Mammary microvascular endothelial cell (primary cell): Measurements from ENCODE around the gene ZNF485. TPM values are rescaled to one million over a fixed set of nuclear protein-coding genes. Genes with fewer than 3 reads are reported as not detected.

Experiments
- total RNA-seq: library from RNA; depleted of rRNA; stranded (reverse); fragments of >200 nt; gene quantifications from 2 replicates; pipeline ENCODE4 v1.2.3, GENCODE V29; 2015

ZNF485 gene
- 1.1 and 2.1 TPM in 2 replicates for total RNA-seq

GRCh38 chr10:43606323-43607198 lies at the start of gene ZNF485:
Gene ZNF485 (plus strand): TSS chr10:43606438. CDS start chr10:43607051, 613 bp downstream.

GRCh38 chr10:43574001-43574892 lies 32.0 kb upstream of the ZNF485 start, which contains the start of gene ZNF239:
Gene ZNF239 (minus strand): TSS chr10:43574616. CDS start chr10:43558079, 16,537 bp downstream.

GRCh38 chr10:43648398-43649184 lies 42.4 kb downstream of the ZNF485 start, which contains the start of gene ZNF32:
Gene ZNF32 (minus strand): TSS chr10:43648881. CDS start chr10:43646133, 2,748 bp downstream.

Other genes starting within 250 kb of the ZNF485 start
- gene FXYD4, start 234.8 kb upstream of the ZNF485 start, total RNA-seq, result not detected in 2 replicates
- 219 and 227 TPM in 2 replicates for gene HNRNPF, start 197.3 kb upstream of the ZNF485 start, total RNA-seq
- gene ZNF487, start 169.3 kb upstream of the ZNF485 start, total RNA-seq, result 1.6 and 6.7 TPM in 2 replicates
- gene ZNF239, start 31.8 kb upstream of the ZNF485 start, total RNA-seq, result 0.44 and 1.9 TPM in 2 replicates
- 14.3 and 19.9 TPM in 2 replicates for gene ZNF32, start 42.4 kb downstream of the ZNF485 start, total RNA-seq